Neural crest cell (in vitro differentiated cells): ENCODE data around the gene SPAG9. TPM values are rescaled to one million over a fixed set of nuclear protein-coding genes. Genes with fewer than 3 reads are reported as not detected.

Experiments
- DNase-seq: peaks from one replicate; pipeline ENCODE4 v3.0.0; 2021; ENCODE audit warnings: low read depth, mixed read lengths, low spot score
- H3K27ac Mint-ChIP-seq: one replicate; pipeline ENCODE4 v1.8.0; 2021; ENCODE audit warnings: mild to moderate bottlenecking, mixed read lengths; ENCODE audit not compliant: unreplicated experiment
- H3K27me3 Mint-ChIP-seq: 2 replicates; pipeline ENCODE4 v1.8.0; 2021; ENCODE audit warnings: low read depth, mild to moderate bottlenecking, mixed read lengths
- H3K36me3 Mint-ChIP-seq: 2 replicates; pipeline ENCODE4 v1.8.0; 2021; ENCODE audit warnings: low read depth, mild to moderate bottlenecking, mixed read lengths
- H3K4me1 Mint-ChIP-seq: 2 replicates; pipeline ENCODE4 v1.8.0; 2021; ENCODE audit warnings: mixed read lengths
- H3K4me3 Mint-ChIP-seq: one replicate; pipeline ENCODE4 v1.8.0; 2021; ENCODE audit warnings: mild to moderate bottlenecking, mixed read lengths
- H3K9me3 Mint-ChIP-seq: 2 replicates; pipeline ENCODE4 v1.8.0; 2021; ENCODE audit warnings: mixed read lengths
- CTCF ChIP-seq: fragments of 200-600 bp; sonication (generic); conservative IDR thresholded peaks from 2 replicates; pipeline ENCODE4 v1.5.0; 2021; ENCODE audit warnings: antibody characterized with exemption, mild to moderate bottlenecking
- total RNA-seq: library from RNA; stranded (reverse); gene quantifications from 2 replicates; pipeline ENCODE4 v1.2.1, GENCODE V29; 2021

SPAG9 gene
- total RNA-seq, 1 donor from 2014 or later: 116 TPM

- no peak overlapping the region for H3K27ac Mint-ChIP-seq
- peaks cover 11% of the 10 kb centered on the region for H3K36me3 Mint-ChIP-seq
Measured at GRCh38 chr17:50981279-50981678, 139.4 kb downstream of the SPAG9 start.

GRCh38 chr17:50979524-50979927 is 141.1 kb downstream of the SPAG9 start:
- Mint-ChIP-seq H3K27ac (no peak overlapping the region), H3K9me3 (no peaks in the 10 kb centered on the region), H3K36me3 (peaks cover 4% of the 10 kb centered on the region), H3K4me3 (no peak overlapping the region), H3K4me1 (peaks cover 4% of the 10 kb centered on the region), H3K27me3 (no peaks in the 10 kb centered on the region)
- no peak for DNase-seq
- no peak for TF ChIP-seq CTCF

More at GRCh38 chr17:50981279-50981678, 139.4 kb downstream of the SPAG9 start:
- Mint-ChIP-seq H3K4me3 (no peak overlapping the region), H3K4me1 (peaks cover 4% of the 10 kb centered on the region), H3K9me3 (no peaks in the 10 kb centered on the region), H3K27me3 (no peaks in the 10 kb centered on the region)
- no peak for TF ChIP-seq CTCF
- DNase-seq: no peak

- Mint-ChIP-seq H3K9me3 (no peaks in the 10 kb centered on the region), H3K4me3 (no peak overlapping the region), H3K27me3 (no peaks in the 10 kb centered on the region), H3K36me3 (peaks cover 6% of the 10 kb centered on the region), H3K27ac (no peak overlapping the region), H3K4me1 (peaks cover 4% of the 10 kb centered on the region)
- no peak for TF ChIP-seq CTCF
- DNase-seq: no peak
Measured at GRCh38 chr17:50977487-50978159, 143.0 kb downstream of the SPAG9 start.

GRCh38 chr17:50976951-50977472 is 143.7 kb downstream of the SPAG9 start:
- no peaks in the 10 kb centered on the region for H3K9me3 Mint-ChIP-seq
- H3K4me1 Mint-ChIP-seq: peaks cover 4% of the 10 kb centered on the region
- H3K36me3 Mint-ChIP-seq: peaks cover 6% of the 10 kb centered on the region
- H3K27ac Mint-ChIP-seq: peak overlapping the region; percentile 92
- TF ChIP-seq CTCF: no peak
- H3K27me3 Mint-ChIP-seq: no peaks in the 10 kb centered on the region
- no peak overlapping the region for H3K4me3 Mint-ChIP-seq
- DNase-seq: no peak

- Mint-ChIP-seq H3K27me3 (no peaks in the 10 kb centered on the region), H3K9me3 (no peaks in the 10 kb centered on the region), H3K4me3 (no peak overlapping the region), H3K36me3 (peaks cover 9% of the 10 kb centered on the region), H3K4me1 (peaks cover 4% of the 10 kb centered on the region), H3K27ac (no peak overlapping the region)
- no peak for TF ChIP-seq CTCF
- no peak for DNase-seq
Measured at GRCh38 chr17:50973557-50974494, 146.8 kb downstream of the SPAG9 start.
